Activated CD8-positive, alpha-beta memory T cell treated with anti-CD3 and anti-CD28 coated beads for 24 hours (primary cell): ENCODE data around the gene IL17RD.

Source experiments
- DNase-seq: peaks from one replicate; pipeline ENCODE4 v3.0.0-alpha.2; 2020

IL17RD gene

DNA sequence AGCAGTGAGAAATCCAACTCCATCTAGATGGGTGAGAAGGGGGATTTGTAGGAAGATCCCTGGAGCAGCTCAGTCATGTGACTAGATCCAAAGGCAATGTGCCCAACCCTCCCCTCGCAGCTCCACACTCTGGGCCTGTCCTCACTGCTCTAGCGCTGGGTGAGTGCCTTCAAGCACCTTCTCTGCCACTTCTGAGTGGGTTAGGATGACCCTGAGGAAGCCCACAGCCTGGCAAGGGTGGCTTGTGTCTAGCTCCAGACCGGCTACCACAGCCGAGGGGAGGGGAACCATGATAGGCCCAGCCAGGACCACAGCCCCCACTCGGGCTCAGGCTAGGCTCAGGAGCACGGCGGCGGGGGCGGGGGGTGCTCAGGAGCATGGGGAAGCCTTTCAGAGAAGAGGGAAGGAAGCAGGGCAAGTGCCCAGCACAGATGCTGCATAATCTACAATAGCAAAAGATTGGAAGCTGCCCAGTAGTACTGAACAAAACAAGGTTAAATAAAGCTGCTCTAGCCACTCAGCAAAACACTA is 103.0 kb downstream of the IL17RD start:
- DNase-seq = no peak

DNA sequence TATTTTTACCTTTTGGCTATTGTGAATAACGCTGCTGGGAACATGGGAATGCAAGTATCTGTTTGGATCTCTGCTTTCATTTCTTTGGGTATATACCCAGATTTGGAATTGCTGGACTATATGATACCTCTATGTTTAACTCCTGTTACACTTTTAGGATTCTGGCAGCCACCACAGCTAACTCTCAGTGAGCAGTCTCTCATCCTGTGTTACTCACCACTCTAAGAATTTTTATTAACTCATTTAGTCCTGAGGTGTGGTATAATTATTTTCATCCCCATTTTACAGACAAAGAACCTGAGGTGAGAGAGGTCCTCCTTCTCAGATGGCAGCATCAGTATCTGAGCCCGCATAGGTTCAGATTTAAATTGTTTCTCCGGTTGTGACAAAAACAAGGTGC is 103.6 kb downstream of the IL17RD start:
- DNase-seq = no peak

DNA sequence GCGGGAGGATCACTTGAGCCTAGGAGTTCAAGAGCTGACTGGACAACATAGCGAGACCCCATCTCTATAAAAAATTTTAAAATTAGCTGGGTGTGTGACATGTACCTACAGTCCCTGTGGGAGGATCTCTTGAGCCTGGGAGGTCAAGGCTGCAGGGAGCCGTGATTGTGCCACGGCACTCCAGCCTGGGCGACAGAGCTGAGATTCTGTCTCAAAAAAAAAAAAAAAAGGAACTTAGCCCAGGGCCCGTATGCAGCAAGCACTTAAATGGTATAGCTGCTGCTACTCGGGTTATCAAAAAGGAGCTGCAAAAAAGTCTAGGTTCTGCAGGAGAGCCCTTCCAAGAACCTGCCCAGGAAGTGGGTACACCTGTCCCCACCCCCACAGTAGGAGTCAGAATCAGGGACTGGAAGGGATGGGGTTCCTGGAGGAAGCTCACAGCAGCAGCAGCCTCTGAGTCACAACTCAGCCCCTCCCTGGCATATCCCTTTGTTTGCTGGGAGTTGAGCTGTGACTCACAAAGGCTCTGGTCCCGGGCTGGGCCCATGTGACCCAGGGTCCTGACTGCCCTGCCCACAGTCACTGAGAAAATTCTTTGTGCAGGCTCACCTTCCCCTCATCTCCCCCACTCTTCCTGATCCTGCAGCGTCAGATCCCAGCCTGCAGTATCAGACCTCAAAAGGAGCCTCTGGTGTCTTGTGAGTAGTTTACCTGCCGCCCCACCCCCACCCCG is 104.9 kb downstream of the IL17RD start, which contains the start of gene SPATA12:
SPATA12 (plus strand) TSS at position 576 of the 733 bp plus-strand sequence. CDS start 13,031 bp downstream, outside the sequence.
- DNase-seq = no peak

DNA sequence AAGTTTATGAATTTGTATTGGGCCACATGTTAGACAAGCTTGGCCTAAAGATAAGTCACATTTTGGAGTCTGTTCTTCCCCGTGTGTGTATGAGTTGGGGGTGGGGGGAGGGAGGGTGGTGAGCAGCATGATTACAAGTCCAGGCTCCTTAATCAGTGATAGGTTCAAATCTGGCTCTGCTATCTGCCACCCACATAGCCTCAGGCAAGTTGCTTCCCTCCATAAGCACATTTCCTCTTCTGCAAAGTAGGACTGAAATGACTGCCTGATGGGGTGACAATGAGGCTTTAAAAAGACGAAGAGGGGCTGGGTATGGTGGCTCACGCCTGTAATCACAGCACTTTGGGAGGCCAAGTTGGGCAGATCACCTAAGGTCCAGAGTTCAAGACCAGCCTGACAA is 105.7 kb downstream of the IL17RD start:
- DNase-seq = no peak

- no peak for DNase-seq
Observed at GRCh38 chr3:57057351-57057750, 107.8 kb downstream of the IL17RD start.

DNA sequence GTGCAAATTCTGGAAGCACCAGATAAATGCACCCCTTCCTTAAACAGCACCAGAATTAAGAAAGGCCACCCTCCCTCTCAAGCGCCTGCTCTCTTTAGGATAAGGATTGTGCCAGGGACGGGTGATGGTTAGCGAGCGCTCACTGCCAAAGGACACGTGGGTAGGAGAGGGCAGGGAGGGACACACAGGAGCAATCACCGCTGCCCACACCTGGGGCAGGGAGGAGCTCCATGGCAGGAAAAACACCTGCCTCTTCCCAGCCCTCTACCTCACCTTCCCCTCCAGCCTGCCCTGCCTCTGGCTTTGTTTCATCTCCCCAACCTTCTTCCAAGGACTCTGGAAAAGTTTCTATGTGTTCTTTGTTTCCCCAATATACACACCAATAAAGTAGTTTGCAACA is 112.0 kb downstream of the IL17RD start:
- no peak for DNase-seq

- DNase-seq = no peak
Observed at GRCh38 chr3:57052662-57053061, 112.5 kb downstream of the IL17RD start.

DNA sequence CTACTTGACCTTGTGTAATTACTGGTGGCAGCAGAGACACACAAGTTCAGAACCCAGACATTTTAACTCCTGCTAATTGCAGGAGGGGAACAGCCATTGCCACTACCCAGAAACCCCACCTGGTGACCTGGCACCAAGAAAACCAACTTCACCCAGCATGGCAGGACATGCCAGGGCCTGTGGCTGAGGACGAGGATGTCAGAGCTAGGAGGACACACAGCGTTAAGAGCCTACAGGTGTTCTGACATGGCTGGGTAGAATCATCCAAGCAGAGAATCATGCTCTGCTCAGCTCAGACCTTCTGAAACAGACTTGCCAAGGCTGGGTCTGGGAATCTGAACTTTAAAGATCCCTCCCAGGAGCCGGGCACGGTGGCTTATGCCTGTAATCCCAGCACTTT is 116.4 kb downstream of the IL17RD start:
- no peak for DNase-seq

DNA sequence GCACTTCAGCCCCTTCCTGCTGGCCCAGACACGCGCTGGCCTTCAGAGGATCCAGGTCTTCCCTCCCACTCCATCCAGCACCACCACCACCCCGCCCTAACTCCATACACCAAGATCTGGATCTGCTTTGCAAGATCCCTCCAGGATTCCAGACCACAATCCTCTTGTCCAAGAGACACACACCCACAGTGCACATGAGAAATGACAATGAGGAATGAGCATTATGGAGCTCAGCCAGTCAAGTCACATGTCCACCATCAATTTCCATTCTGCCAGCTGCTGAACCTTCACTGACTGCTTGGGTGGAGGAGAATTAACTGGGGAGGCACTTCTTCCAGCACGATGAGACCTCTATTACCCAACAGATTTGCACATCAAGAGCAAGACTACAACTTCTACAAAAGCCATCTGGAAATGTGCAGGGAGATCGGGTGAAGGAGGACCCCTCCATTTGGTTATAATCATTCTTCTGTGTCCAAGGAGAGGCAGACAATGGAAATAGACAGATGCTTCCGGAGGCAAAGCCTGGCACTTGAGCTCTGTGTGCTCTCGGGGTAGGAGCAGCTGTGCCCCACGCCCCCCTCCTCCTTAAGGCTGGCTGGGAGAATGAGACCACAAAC is 117.0 kb downstream of the IL17RD start:
- DNase-seq = no peak

GRCh38 chr3:57046101-57046765 is 118.9 kb downstream of the IL17RD start:
- DNase-seq = no peak

GRCh38 chr3:57043518-57043917 is 121.6 kb downstream of the IL17RD start:
- DNase-seq = no peak

DNA sequence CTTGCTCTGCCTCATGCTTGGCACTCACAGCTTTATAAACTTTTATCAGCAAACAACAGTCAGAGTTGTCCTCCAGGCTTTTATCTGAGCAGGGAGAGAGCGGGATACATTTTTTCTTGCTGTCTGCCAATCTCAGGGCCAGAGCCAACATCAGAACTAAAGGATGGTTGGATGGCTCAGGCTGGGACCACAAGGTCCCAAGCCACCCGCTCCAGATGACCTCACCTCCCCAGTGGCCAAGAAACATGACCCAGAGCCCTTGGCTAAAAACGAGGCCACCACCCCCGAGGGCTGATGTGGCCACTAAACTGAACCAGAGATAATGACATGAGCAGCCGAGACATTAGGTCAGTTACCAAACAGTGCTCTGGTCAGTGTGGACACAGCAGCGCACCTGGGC is 123.5 kb downstream of the IL17RD start:
- no peak for DNase-seq
